Breast epithelium (tissue), 4 donors: Measurements from ENCODE around the gene COL26A1. TPM values are rescaled to one million over a fixed set of nuclear protein-coding genes. Genes with fewer than 3 reads are reported as not detected.

ENCODE experiments used
- DNase-seq, 2 donors: peaks; one replicate each; pipeline ENCODE4 v3.0.0-alpha.2; 2019; ENCODE audit warnings: low spot score in 2 of 2
- H3K27ac ChIP-seq, 2 donors: fragments of 200-600 bp; sonication (generic) in 1 of 2; one replicate each; pipeline ENCODE4 v1.5.1; 2016 to 2019; ENCODE audit warnings: mild to moderate bottlenecking in 1 of 2
- H3K27me3 ChIP-seq, 2 donors: fragments of 200-600 bp; sonication (generic) in 1 of 2; one replicate each; pipeline versions ENCODE4 v1.5.1 to v1.6.0; 2017 to 2019; ENCODE audit warnings: control low read depth in 1 of 2, mild to moderate bottlenecking in 1 of 2
- H3K36me3 ChIP-seq: fragments of 200-600 bp; one replicate; pipeline ENCODE4 v1.5.1; 2019
- H3K4me1 ChIP-seq, 2 donors: fragments of 200-600 bp; sonication (generic); one replicate each; pipeline ENCODE4 v1.5.1; 2016 to 2019; ENCODE audit warnings: control low read depth in 1 of 2
- H3K4me3 ChIP-seq, 3 donors: fragments of 200-600 bp; sonication (generic); 1 replicate in 2 of 3; 2 replicates in 1 of 3; pipeline ENCODE4 v1.5.1; 2016 to 2019; ENCODE audit warnings: mild to moderate bottlenecking in 3 of 3, moderate library complexity in 2 of 3
- H3K9me3 ChIP-seq, 2 donors: fragments of 200-600 bp; sonication (generic) in 1 of 2; one replicate each; pipeline ENCODE4 v1.5.1; 2016 to 2019; ENCODE audit warnings: control low read depth in 1 of 2
- CTCF ChIP-seq, 3 donors: fragments of 450-650 bp; IDR thresholded peaks; one replicate each; pipeline ENCODE4 v1.5.1; 2016 to 2017; ENCODE audit warnings: antibody characterized with exemption in 3 of 3, mild to moderate bottlenecking in 3 of 3, moderate library complexity in 3 of 3
- POLR2A ChIP-seq: fragments of 450-650 bp; IDR thresholded peaks from one replicate; pipeline ENCODE4 v1.6.1; 2016; ENCODE audit warnings: antibody characterized with exemption, mild to moderate bottlenecking, moderate library complexity
- POLR2AphosphoS5 ChIP-seq, 3 donors: sonication (generic); formaldehyde crosslinking; IDR thresholded peaks; one replicate each; pipeline ENCODE4 v1.6.1; 2017; ENCODE audit warnings: antibody characterized with exemption in 3 of 3
- intact Hi-C: fragments of 100-400 bp; cut with DNase I; formaldehyde crosslinking; loops from one replicate; pipeline ENCODE4 v1.15.1; 2023; ENCODE audit warnings: low total_unique reads
- total RNA-seq, 3 donors: library from RNA; depleted of rRNA; stranded (reverse); fragments of >200 nt; gene quantifications; one replicate each; pipeline ENCODE4 v1.1.0, GENCODE V29; 2016

The COL26A1 gene
- total RNA-seq, 3 donors from 2014 or later: not detected

GRCh38 chr7:101422356-101423195 lies 59.9 kb downstream of the COL26A1 start:
- Histone ChIP-seq H3K27ac (no peak overlapping the region), H3K4me1 (no peaks in the 10 kb centered on the region), H3K9me3 (no peaks in the 10 kb centered on the region), H3K4me3 (no peak overlapping the region), H3K36me3 (no peaks in the 10 kb centered on the region), H3K27me3 (no peaks in the 10 kb centered on the region)
- no peak for DNase-seq
- TF ChIP-seq POLR2AphosphoS5 (IDR thresholded peaks at IDR 0.05): no peak
- TF ChIP-seq CTCF (IDR thresholded peaks at IDR 0.05): no peak
- TF ChIP-seq POLR2A: no peak
- intact Hi-C loops: no loop called here

GRCh38 chr7:101426303-101427011 lies 63.8 kb downstream of the COL26A1 start:
- TF ChIP-seq POLR2A (no peak), CTCF (IDR thresholded peaks at IDR 0.05) (no peak), POLR2AphosphoS5 (IDR thresholded peaks at IDR 0.05) (no peak)
- Histone ChIP-seq H3K36me3 (no peaks in the 10 kb centered on the region), H3K4me1 (no peaks in the 10 kb centered on the region), H3K9me3 (no peaks in the 10 kb centered on the region), H3K4me3 (no peak overlapping the region), H3K27ac (no peak overlapping the region), H3K27me3 (no peaks in the 10 kb centered on the region)
- intact Hi-C loops: no loop called here
- no peak for DNase-seq

GRCh38 chr7:101428093-101428866 lies 65.6 kb downstream of the COL26A1 start:
- Histone ChIP-seq H3K27ac (no peak overlapping the region), H3K4me3 (no peak overlapping the region), H3K4me1 (no peaks in the 10 kb centered on the region), H3K9me3 (no peaks in the 10 kb centered on the region), H3K27me3 (peaks cover 0 to 5% of the 10 kb centered on the region in 2 donors), H3K36me3 (no peaks in the 10 kb centered on the region)
- intact Hi-C loops: no loop called here
- TF ChIP-seq POLR2AphosphoS5 (IDR thresholded peaks at IDR 0.05) (no peak), POLR2A (no peak), CTCF (IDR thresholded peaks at IDR 0.05) (no peak)
- DNase-seq: no peak

GRCh38 chr7:101432316-101432715 lies 69.6 kb downstream of the COL26A1 start:
- intact Hi-C loops: no loop called here
- peaks cover 0 to 26% of the 10 kb centered on the region in 2 donors for H3K27me3 ChIP-seq
- H3K27ac ChIP-seq: no peak overlapping the region
- TF ChIP-seq POLR2AphosphoS5 (IDR thresholded peaks at IDR 0.05): no peak
- no peak for TF ChIP-seq POLR2A
- TF ChIP-seq CTCF (IDR thresholded peaks at IDR 0.05): no peak
- H3K4me3 ChIP-seq: no peak overlapping the region
- H3K4me1 ChIP-seq: no peaks in the 10 kb centered on the region
- H3K9me3 ChIP-seq: no peaks in the 10 kb centered on the region
- no peaks in the 10 kb centered on the region for H3K36me3 ChIP-seq
- DNase-seq: no peak
